DND-41 (cell line): ENCODE results near the gene TGFBR2.
"Not testable (repeated sequence)": the region's sequence is repeated elsewhere in the genome, so short reads cannot be mapped to it uniquely, and the experiment has no call there.

ENCODE experiments used
- ATAC-seq: fragments of 200-7000 bp; cut with Tn5 transposase; 3 replicates; pipeline ENCODE4 v1.9.1; 2021; ENCODE audit warnings: low read depth; ENCODE audit not compliant: insufficient read depth
- DNase-seq: peaks from one replicate; pipeline ENCODE4 v3.0.0-alpha.2; 2020
- H2AFZ ChIP-seq: 2 replicates; pipeline ENCODE4 v1.6.0; 2012; ENCODE audit warnings: low read depth, low read length
- H3K27ac ChIP-seq: 2 replicates; pipeline ENCODE4 v1.5.1; 2012; ENCODE audit warnings: low read length, inconsistent platforms
- H3K27me3 ChIP-seq: fragments of 200-600 bp; sonication (generic); 2 replicates; pipeline ENCODE4 v1.6.0; 2012; ENCODE audit warnings: low read length, mild to moderate bottlenecking, inconsistent platforms; ENCODE audit not compliant: insufficient read depth, poor library complexity
- H3K36me3 ChIP-seq: 2 replicates; pipeline ENCODE4 v1.5.1; 2012; ENCODE audit warnings: low read length, inconsistent platforms; ENCODE audit not compliant: insufficient read depth
- H3K4me1 ChIP-seq: 2 replicates; pipeline ENCODE4 v1.5.1; 2012; ENCODE audit warnings: mild to moderate bottlenecking, low read length; ENCODE audit not compliant: insufficient read depth
- H3K4me2 ChIP-seq: 2 replicates; pipeline ENCODE4 v1.6.0; 2012; ENCODE audit warnings: mild to moderate bottlenecking, moderate library complexity, low read length, inconsistent platforms; ENCODE audit not compliant: insufficient read depth
- H3K4me3 ChIP-seq, 2 experiments: fragments of 200-600 bp in 1 of 2; shearing (Covaris generic) in 1 of 2; 2 replicates each; pipeline ENCODE4 v1.5.1; 2012 to 2016; ENCODE audit warnings: inconsistent platforms in 2 of 2, low read length in 2 of 2, mild to moderate bottlenecking in 2 of 2, low read depth in 1 of 2, moderate library complexity in 1 of 2
- H3K79me2 ChIP-seq: 2 replicates; pipeline ENCODE4 v1.6.0; 2012; ENCODE audit warnings: low read length, inconsistent platforms; ENCODE audit not compliant: insufficient read depth
- H3K9ac ChIP-seq: 2 replicates; pipeline ENCODE4 v1.6.0; 2012; ENCODE audit warnings: low read depth, mild to moderate bottlenecking, inconsistent platforms, low read length, moderate library complexity
- H3K9me3 ChIP-seq: 2 replicates; pipeline ENCODE4 v1.5.1; 2012; ENCODE audit warnings: low read length, moderate library complexity, mild to moderate bottlenecking, inconsistent platforms; ENCODE audit not compliant: insufficient read depth, severe bottlenecking
- H4K20me1 ChIP-seq: 2 replicates; pipeline ENCODE4 v1.6.0; 2012; ENCODE audit warnings: low read length; ENCODE audit not compliant: insufficient read depth
- CTCF ChIP-seq: IDR thresholded peaks from 2 replicates; pipeline ENCODE4 v1.5.1; 2012; ENCODE audit warnings: borderline replicate concordance, low read length, moderate library complexity, mild to moderate bottlenecking; ENCODE audit not compliant: poor library complexity, severe bottlenecking; ENCODE audit errors: extremely low read depth
- EZH2 ChIP-seq: IDR thresholded peaks from 3 replicates; pipeline ENCODE4 v1.6.1; 2012; ENCODE audit warnings: borderline replicate concordance, low read depth, mild to moderate bottlenecking, moderate library complexity, low read length, inconsistent platforms; ENCODE audit not compliant: severe bottlenecking

The TGFBR2 gene

GRCh38 chr3:30666572-30667279 is 60.3 kb downstream of the TGFBR2 start:
- Histone ChIP-seq H3K9ac (peak overlapping the region; percentile 42), H3K27ac (peak overlapping the region; percentile 87), H2AFZ (no peak overlapping the region), H3K79me2 (peaks cover 18% of the 10 kb centered on the region), H3K4me3 (no peak overlapping the region), H3K27me3 (no peaks in the 10 kb centered on the region), H3K4me2 (peak overlapping the region; percentile 24; the same call in 1 of the 2 replicates), H4K20me1 (no peaks in the 10 kb centered on the region; the same call in 1 of the 2 replicates), H3K36me3 (peaks cover 33% of the 10 kb centered on the region), H3K4me1 (peaks cover 67% of the 10 kb centered on the region), H3K9me3 (no peaks in the 10 kb centered on the region)
- peak; percentile 29 for DNase-seq
- TF ChIP-seq CTCF: no peak
- no peak for TF ChIP-seq EZH2
- ATAC-seq: peak; percentile 31

GRCh38 chr3:30667280-30667651 is 60.9 kb downstream of the TGFBR2 start:
- H3K79me2 ChIP-seq: peaks cover 18% of the 10 kb centered on the region
- no peak overlapping the region for H3K9ac ChIP-seq
- ATAC-seq: peak; percentile 87
- H3K4me3 ChIP-seq: no peak overlapping the region
- H2AFZ ChIP-seq: no peak overlapping the region
- H3K27me3 ChIP-seq: no peaks in the 10 kb centered on the region
- DNase-seq: peak; percentile 81
- H3K9me3 ChIP-seq: no peaks in the 10 kb centered on the region
- H3K4me1 ChIP-seq: peaks cover 62% of the 10 kb centered on the region
- peak overlapping the region; percentile 24; the same call in 1 of the 2 replicates for H3K4me2 ChIP-seq
- no peaks in the 10 kb centered on the region; the same call in 1 of the 2 replicates for H4K20me1 ChIP-seq
- peak overlapping the region; percentile 87 for H3K27ac ChIP-seq
- TF ChIP-seq CTCF (no peak), EZH2 (no peak)
- H3K36me3 ChIP-seq: peaks cover 36% of the 10 kb centered on the region

GRCh38 chr3:30668051-30668609 is 61.7 kb downstream of the TGFBR2 start:
- Histone ChIP-seq H3K36me3 (peaks cover 42% of the 10 kb centered on the region), H3K4me2 (no peak overlapping the region), H3K4me3 (no peak overlapping the region), H3K4me1 (peaks cover 53% of the 10 kb centered on the region), H3K27ac (peak overlapping the region; percentile 87), H2AFZ (no peak overlapping the region), H3K9me3 (no peaks in the 10 kb centered on the region), H3K79me2 (peaks cover 22% of the 10 kb centered on the region), H4K20me1 (no peaks in the 10 kb centered on the region; the same call in 1 of the 2 replicates), H3K9ac (no peak overlapping the region), H3K27me3 (no peaks in the 10 kb centered on the region)
- TF ChIP-seq CTCF: no peak
- TF ChIP-seq EZH2: no peak
- DNase-seq: no peak
- no peak for ATAC-seq

GRCh38 chr3:30669360-30669934 is 63.0 kb downstream of the TGFBR2 start:
- not testable (repeated sequence) for H3K4me2 ChIP-seq, H4K20me1 ChIP-seq, H3K9me3 ChIP-seq, H3K9ac ChIP-seq, H3K27ac ChIP-seq, DNase-seq, ATAC-seq, H2AFZ ChIP-seq, H3K4me3 ChIP-seq, H3K27me3 ChIP-seq
- Histone ChIP-seq H3K79me2 (peaks cover 22% of the 10 kb centered on the region), H3K4me1 (peaks cover 40% of the 10 kb centered on the region), H3K36me3 (peaks cover 54% of the 10 kb centered on the region)
